ENCODE measurements around the gene FN1.

The FN1 gene

DNA sequence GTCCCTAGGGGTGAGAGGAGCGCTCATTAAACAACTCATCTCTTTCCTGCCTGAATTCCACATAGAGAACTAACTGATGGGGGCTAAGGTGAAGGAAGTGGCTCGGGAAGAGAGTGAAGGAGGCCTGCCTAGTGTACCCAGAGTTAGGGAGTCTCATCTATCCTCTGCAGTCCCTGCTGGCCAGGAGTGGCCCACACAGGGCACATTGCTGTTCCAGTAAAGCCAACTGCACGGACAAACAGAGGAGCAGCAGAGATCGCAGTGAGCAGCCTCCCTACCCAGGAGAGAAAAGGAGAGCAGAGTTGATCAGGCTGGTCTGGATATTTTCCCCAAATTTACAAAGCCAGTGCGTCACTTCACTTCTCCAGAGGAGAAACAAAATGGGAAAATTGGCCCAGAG is 16.9 kb upstream of the FN1 start:
- no peak overlapping the region for H3K27ac ChIP-seq
- TF ChIP-seq ZFX (IDR thresholded peaks at IDR 0.05) (no peak), CTCF (conservative IDR thresholded peaks at IDR 0.05) (no peak)

- no peak for TF ChIP-seq CTCF (conservative IDR thresholded peaks at IDR 0.05)
- no peak for TF ChIP-seq ZFX (IDR thresholded peaks at IDR 0.05)
- no peak overlapping the region for H3K27ac ChIP-seq
Measured at GRCh38 chr2:215451012-215451756, 15.3 kb upstream of the FN1 start.

DNA sequence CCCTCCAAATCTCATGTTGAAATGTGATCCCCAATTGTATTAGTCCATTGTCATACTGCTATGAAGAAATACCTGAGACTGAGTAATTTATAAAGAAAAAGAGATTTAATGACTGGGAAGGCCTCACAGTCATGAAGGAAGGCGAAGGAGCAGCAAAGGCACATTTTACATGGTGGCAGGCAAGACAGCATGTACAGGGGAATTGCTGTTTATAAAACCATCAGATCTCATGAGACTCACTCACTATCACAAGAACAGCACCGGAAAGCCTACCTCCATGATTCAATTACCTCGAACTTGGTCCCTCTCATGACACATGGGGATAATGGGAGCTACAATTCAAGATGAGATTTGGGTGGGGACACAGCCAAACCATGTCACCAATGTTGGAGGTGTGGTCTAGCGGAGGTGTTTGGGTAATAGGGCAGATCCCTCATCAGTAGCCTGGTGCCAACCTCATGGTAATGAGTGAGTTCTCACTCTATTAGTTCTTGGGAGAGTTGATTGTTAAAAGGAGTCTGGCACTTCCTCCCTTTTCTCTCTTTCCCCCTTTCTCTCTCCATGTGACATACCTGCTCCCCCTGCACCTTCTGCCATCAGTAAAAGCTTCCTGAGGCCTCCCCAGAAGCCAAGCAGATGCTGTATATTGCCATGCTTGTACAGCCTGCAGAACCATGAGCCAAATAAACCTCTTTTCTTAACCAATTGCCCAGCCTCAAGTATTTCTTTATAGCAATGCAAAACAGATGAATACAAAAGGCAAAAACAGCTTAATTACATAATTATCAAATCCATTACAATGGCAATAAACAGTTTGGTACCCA is 14.5 kb upstream of the FN1 start:
- no peak for TF ChIP-seq CTCF (conservative IDR thresholded peaks at IDR 0.05)
- no peak for TF ChIP-seq ZFX (IDR thresholded peaks at IDR 0.05)
- H3K27ac ChIP-seq = no peak overlapping the region

DNA sequence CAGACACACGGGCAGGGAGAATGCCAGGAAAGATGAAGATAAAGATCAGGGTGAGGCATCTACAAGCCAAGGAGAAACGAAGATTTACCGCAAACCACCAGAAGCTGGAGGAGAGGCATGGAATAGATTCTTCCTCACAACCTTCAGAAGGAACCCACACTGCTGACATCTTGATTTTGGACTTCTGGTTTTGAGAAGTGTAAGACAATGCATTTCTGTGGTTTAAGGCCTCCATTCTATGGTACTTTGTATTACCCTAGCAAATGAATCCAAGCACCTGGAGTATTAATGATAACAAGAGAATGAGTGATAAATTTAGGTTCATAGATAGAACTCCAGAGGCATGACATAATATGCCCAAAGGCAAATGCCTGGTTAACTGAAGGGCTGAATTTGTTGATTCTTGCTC is 11.8 kb upstream of the FN1 start:
- TF ChIP-seq CTCF (conservative IDR thresholded peaks at IDR 0.05) (no peak), ZFX (IDR thresholded peaks at IDR 0.05) (no peak)

GRCh38 chr2:215447056-215447455 is 11.2 kb upstream of the FN1 start:
- H3K27ac ChIP-seq = no peak overlapping the region
- TF ChIP-seq ZFX (IDR thresholded peaks at IDR 0.05) (no peak), CTCF (conservative IDR thresholded peaks at IDR 0.05) (no peak)

More for the DNA sequence above, 11.8 kb upstream of the FN1 start:
- H3K27ac ChIP-seq = no peak overlapping the region

DNA sequence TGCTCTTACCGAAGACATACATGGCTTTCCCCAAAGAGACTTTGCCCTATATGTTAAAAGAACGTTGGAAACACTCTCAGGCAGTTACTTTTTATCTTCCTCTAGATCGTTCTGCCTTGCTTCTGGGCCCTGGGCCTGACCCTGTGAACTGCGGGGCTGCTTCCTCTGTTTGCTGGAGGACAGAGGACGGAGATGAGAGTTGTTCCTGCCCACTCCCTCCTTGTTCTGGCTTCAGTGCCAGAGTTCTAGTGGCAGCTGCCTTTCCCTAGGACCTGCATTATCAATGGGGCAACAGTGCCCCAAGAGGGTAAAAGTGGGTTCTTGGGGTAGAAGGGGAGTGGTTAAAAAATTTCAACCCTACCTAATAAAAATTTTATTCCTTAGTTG is 6.5 kb upstream of the FN1 start:
- no peak overlapping the region for H3K27ac ChIP-seq

More for the DNA sequence above, 6.5 kb upstream of the FN1 start:
- no peak for TF ChIP-seq ZFX (IDR thresholded peaks at IDR 0.05)
- no peak; the same call in 1 of the 2 replicates for TF ChIP-seq CTCF (conservative IDR thresholded peaks at IDR 0.05)

Data from C4-2B (cell line).